Tibial artery (tissue), 4 donors: ENCODE measurements around the gene CEL.
"Not testable (repeated sequence)": the region's sequence is repeated elsewhere in the genome, so short reads cannot be mapped to it uniquely, and the experiment has no call there.

ENCODE experiments used
- DNase-seq, 2 donors: peaks; one replicate each; pipeline ENCODE4 v3.0.0-alpha.2; 2019
- H3K27ac ChIP-seq, 2 donors: fragments of 200-600 bp; sonication (generic) in 1 of 2; 1 replicate in 1 of 2; 2 replicates in 1 of 2; pipeline ENCODE4 v1.5.1; 2018 to 2019; ENCODE audit warnings: mild to moderate bottlenecking in 1 of 2
- H3K27me3 ChIP-seq, 2 donors: fragments of 200-600 bp; sonication (generic) in 1 of 2; one replicate each; pipeline versions ENCODE4 v1.5.1 to v1.6.0; 2016 to 2019
- H3K36me3 ChIP-seq, 3 donors: fragments of 200-600 bp; sonication (generic) in 2 of 3; one replicate each; pipeline ENCODE4 v1.5.1; 2016 to 2019; ENCODE audit warnings: mild to moderate bottlenecking in 2 of 3
- H3K4me1 ChIP-seq, 4 donors: fragments of 200-600 bp; sonication (generic) in 2 of 4; 1 replicate in 3 of 4; 2 replicates in 1 of 4; pipeline ENCODE4 v1.5.1; 2016 to 2019
- H3K4me3 ChIP-seq, 2 donors: fragments of 200-600 bp; sonication (generic) in 1 of 2; 1 replicate in 1 of 2; 2 replicates in 1 of 2; pipeline ENCODE4 v1.5.1; 2018 to 2019; ENCODE audit warnings: mild to moderate bottlenecking in 2 of 2
- H3K9me3 ChIP-seq, 3 donors: fragments of 200-600 bp; sonication (generic) in 1 of 3; one replicate each; pipeline ENCODE4 v1.5.1; 2016 to 2019
- intact Hi-C: fragments of 100-400 bp; cut with DNase I; formaldehyde crosslinking; loops from one replicate; pipeline ENCODE4 v1.15.0; 2023; ENCODE audit warnings: low total_unique reads
- TF ChIP-seq, protein P1 (sequence below), 2 experiments: fragments of 200-600 bp in 1 of 2; fragments of 450-650 bp in 1 of 2; IDR thresholded peaks; one replicate each; pipeline ENCODE4 v1.5.1; 2017 to 2019; ENCODE audit warnings: antibody characterized with exemption in 2 of 2, mild to moderate bottlenecking in 1 of 2, moderate library complexity in 1 of 2

Gene CEL

DNA sequence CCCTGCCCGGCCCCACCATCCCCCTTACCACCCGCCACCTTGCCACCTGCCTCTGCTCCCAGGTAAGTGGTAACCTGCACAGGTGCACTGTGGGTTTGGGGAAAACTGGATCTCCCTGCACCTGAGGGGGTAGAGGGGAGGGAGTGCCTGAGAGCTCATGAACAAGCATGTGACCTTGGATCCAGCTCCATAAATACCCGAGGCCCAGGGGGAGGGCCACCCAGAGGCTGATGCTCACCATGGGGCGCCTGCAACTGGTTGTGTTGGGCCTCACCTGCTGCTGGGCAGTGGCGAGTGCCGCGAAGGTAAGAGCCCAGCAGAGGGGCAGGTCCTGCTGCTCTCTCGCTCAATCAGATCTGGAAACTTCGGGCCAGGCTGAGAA is at the start of gene CEL:
TSS of gene CEL (plus strand) at position 218 of the 382 bp plus-strand sequence. CDS start at position 240, 22 bp downstream.
- H3K9me3 ChIP-seq, DNase-seq, H3K27ac ChIP-seq, H3K4me3 ChIP-seq, H3K27me3 ChIP-seq, intact Hi-C loops: not testable (repeated sequence)
- peaks cover 0 to 13% (median 0%) of the 10 kb centered on the region in 4 donors for H3K4me1 ChIP-seq
- H3K36me3 ChIP-seq = peaks cover 8 to 46% (median 30%) of the 10 kb centered on the region in 3 donors

DNA sequence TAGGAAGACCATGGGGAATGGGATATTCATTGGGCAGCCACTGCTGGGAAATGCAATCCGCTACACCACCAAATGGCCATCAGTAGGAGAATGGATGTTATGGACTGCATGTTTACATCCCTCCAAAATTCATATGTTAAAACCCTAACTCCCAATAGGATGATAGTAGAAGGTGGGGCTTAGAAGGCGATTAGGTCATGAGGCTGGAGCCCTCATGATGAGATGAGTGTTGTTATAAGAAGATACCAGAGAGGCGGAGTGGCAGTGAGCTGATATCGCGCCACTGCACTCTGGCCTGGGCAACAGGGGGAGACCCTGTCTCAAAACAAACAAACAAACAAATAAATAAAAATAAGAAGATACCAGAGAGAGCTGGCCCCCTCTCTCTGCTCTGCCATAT is 47.1 kb upstream of the CEL start:
- Histone ChIP-seq H3K9me3 (peaks cover 0 to 29% (median 7%) of the 10 kb centered on the region in 3 donors), H3K4me3 (no peak overlapping the region), H3K27ac (no peak overlapping the region), H3K27me3 (peaks cover 0 to 7% of the 10 kb centered on the region in 2 donors), H3K4me1 (no peaks in the 10 kb centered on the region), H3K36me3 (no peaks in the 10 kb centered on the region)
- TF ChIP-seq, protein P1, sequence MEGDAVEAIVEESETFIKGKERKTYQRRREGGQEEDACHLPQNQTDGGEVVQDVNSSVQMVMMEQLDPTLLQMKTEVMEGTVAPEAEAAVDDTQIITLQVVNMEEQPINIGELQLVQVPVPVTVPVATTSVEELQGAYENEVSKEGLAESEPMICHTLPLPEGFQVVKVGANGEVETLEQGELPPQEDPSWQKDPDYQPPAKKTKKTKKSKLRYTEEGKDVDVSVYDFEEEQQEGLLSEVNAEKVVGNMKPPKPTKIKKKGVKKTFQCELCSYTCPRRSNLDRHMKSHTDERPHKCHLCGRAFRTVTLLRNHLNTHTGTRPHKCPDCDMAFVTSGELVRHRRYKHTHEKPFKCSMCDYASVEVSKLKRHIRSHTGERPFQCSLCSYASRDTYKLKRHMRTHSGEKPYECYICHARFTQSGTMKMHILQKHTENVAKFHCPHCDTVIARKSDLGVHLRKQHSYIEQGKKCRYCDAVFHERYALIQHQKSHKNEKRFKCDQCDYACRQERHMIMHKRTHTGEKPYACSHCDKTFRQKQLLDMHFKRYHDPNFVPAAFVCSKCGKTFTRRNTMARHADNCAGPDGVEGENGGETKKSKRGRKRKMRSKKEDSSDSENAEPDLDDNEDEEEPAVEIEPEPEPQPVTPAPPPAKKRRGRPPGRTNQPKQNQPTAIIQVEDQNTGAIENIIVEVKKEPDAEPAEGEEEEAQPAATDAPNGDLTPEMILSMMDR (IDR thresholded peaks at IDR 0.05) = no peak
- peak in 1 of 2 donors; percentile 4 for DNase-seq
- intact Hi-C loops = no loop called here

DNA sequence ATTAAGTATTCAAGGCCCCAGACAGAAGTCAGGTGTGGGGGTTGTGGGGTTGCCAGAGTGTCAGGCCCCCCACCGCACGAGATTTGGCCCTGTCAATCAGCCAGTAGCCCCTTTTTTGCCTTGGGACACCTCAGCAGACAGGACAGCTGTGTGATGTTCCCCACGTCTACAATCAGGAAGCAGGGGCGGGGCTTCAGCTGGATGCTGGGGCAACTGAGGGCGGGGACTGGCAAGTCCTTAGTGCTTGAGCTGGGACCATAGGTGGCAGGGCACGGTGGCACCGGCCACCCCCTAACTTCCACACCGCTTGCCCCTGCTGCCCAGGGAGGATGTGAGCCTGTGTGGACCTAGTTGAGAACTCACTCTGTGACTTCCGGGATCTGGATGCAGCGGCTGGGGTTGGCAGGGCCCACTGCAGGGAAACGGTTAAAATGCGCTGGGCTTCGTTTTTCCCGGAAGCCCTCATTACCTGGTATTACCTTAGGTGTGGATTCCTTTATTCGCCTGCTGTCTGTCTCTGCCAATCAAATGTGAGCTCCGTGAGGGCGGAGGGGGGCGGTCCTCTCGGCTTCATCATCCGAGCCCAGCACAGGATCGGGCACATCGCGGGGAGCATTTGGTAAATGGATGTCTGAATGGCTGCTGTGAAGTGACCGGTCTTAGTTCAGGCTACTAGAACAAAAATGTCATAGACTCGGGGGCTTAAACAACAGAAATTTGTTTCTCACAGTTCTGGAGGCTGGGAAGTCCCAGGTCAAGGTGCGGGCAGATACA is 38.5 kb upstream of the CEL start:
- intact Hi-C loops = loop anchor here (10.0 kb wide), 1 partner anchor 311 kb away; the partner anchor contains the start of gene SURF6
- DNase-seq = peak in 1 of 2 donors; percentile 28
- TF ChIP-seq, protein P1 (IDR thresholded peaks at IDR 0.05) = no peak
- Histone ChIP-seq H3K4me3 (no peak overlapping the region), H3K9me3 (no peaks in the 10 kb centered on the region), H3K4me1 (peaks cover 0 to 6% (median 0%) of the 10 kb centered on the region in 4 donors), H3K36me3 (no peaks in the 10 kb centered on the region), H3K27me3 (peaks cover 0 to 3% of the 10 kb centered on the region in 2 donors), H3K27ac (no peak overlapping the region)

DNA sequence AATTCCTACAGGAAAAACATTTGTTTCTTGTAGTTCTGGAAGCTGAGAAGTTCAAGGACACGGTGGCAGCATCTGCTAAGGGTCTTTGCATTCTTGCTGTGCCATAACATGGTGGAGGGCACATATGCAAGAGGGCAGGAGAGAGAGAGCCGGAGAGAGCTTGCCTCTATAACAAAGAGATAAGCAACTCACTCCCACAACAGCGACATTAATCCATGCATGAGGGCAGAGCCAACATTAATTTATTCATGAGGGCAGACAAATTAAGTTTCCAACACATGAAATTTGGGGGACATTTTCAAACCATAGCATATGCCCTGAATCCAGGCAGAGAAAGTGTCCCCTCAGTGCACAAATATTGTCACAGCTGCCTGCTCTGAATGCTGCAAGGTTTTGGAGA is 35.4 kb upstream of the CEL start:
- DNase-seq = no peak
- H3K4me3 ChIP-seq = no peak overlapping the region
- intact Hi-C loops = loop anchor here (5.0 to 10.0 kb wide), 2 partner anchors 121 to 308 kb away; partner anchors contain the start of gene SURF6
- TF ChIP-seq, protein P1 (IDR thresholded peaks at IDR 0.05) = no peak
- H3K36me3 ChIP-seq = no peaks in the 10 kb centered on the region
- no peaks in the 10 kb centered on the region for H3K9me3 ChIP-seq
- H3K4me1 ChIP-seq = peaks cover 0 to 25% (median 12%) of the 10 kb centered on the region in 4 donors
- no peak overlapping the region for H3K27ac ChIP-seq
- H3K27me3 ChIP-seq = peaks cover 0 to 3% of the 10 kb centered on the region in 2 donors

DNA sequence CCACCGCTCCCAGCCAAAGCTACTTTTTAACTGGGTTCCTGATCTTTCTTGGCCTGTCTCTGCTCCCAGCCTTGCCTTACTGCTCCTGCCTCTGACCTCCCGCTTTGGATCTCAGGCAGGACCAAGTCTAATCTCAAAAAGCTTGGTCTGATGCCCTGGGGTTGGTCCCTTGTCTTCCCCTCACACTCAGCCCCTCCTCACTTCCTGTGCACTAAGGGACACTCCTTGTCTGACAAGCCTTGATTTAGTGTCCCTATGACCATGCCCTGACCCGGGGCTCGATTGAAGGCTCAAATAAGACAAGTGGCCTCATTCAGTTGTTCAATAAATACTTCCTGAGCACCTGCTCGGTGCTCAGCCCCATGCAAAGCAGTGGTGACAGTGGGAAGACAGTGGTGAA is 34.6 kb upstream of the CEL start:
- Histone ChIP-seq H3K27me3 (peaks cover 0 to 3% of the 10 kb centered on the region in 2 donors), H3K4me3 (no peak overlapping the region), H3K36me3 (no peaks in the 10 kb centered on the region), H3K27ac (no peak overlapping the region), H3K4me1 (peaks cover 0 to 31% (median 19%) of the 10 kb centered on the region in 4 donors), H3K9me3 (no peaks in the 10 kb centered on the region)
- TF ChIP-seq, protein P1 (IDR thresholded peaks at IDR 0.05) = no peak
- intact Hi-C loops = loop anchor here (5.0 to 10.0 kb wide), 2 partner anchors 120 to 308 kb away; partner anchors contain the start of gene SURF6
- DNase-seq = no peak

DNA sequence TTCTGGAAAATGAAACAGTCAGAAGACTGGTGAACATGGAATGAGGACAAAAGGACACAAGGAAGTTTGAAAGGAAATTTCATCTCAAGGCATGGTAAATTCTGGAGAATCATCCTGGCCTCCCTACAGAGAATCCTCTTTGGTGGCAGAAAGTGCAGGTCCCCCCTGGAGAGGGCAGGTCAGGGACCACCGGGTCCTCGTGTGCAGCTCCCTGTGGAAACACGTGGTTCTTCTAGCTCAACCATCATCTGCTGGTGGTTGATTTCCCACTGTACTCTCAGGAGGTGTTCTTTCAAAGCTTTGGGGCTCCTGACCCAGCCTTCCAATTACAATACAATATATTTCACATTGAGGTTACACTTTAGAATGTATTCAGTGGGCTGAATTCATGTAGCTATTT is 33.6 kb upstream of the CEL start:
- H3K36me3 ChIP-seq = no peaks in the 10 kb centered on the region
- H3K4me1 ChIP-seq = peaks cover 0 to 35% (median 25%) of the 10 kb centered on the region in 4 donors
- no peak for DNase-seq
- TF ChIP-seq, protein P1 (IDR thresholded peaks at IDR 0.05) = no peak
- intact Hi-C loops = loop anchor here (5.0 to 10.0 kb wide), 2 partner anchors 119 to 307 kb away; partner anchors contain the start of gene SURF6
- peaks cover 0 to 3% of the 10 kb centered on the region in 2 donors for H3K27me3 ChIP-seq
- H3K9me3 ChIP-seq = no peaks in the 10 kb centered on the region
- no peak overlapping the region for H3K4me3 ChIP-seq
- no peak overlapping the region for H3K27ac ChIP-seq
